SK-N-SH treated with all-trans-retinoic acid at 6 μM for 48 hours (cell line): ENCODE data around the gene KRT86.

Experiments
- ATAC-seq: fragments of 200-7000 bp; cut with Tn5 transposase; 3 replicates; pipeline ENCODE4 v1.9.1; 2020; ENCODE audit warnings: mild to moderate bottlenecking, moderate library complexity
- ARNTL ChIP-seq: fragments of 450-650 bp; formaldehyde crosslinking; IDR thresholded peaks from 2 replicates; pipeline ENCODE4 v1.5.0; 2020; ENCODE audit warnings: low read depth, mild to moderate bottlenecking, moderate library complexity, borderline replicate concordance
- BACH2 ChIP-seq: fragments of 250-450 bp; sonication (Bioruptor Pico); IDR thresholded peaks from 2 replicates; pipeline ENCODE4 v1.9.0; 2021; ENCODE audit warnings: mild to moderate bottlenecking, borderline replicate concordance
- CSDC2 ChIP-seq: fragments of 250-450 bp; sonication (Bioruptor Pico); IDR thresholded peaks from 2 replicates; pipeline ENCODE4 v1.5.0; 2020; ENCODE audit warnings: mild to moderate bottlenecking, moderate library complexity
- ESRRG ChIP-seq: fragments of 250-450 bp; sonication (Bioruptor Pico); IDR thresholded peaks from 2 replicates; pipeline ENCODE4 v1.6.1; 2021; ENCODE audit warnings: mild to moderate bottlenecking
- GLIS3 ChIP-seq: fragments of 250-450 bp; sonication (Bioruptor Pico); IDR thresholded peaks from 2 replicates; pipeline ENCODE4 v1.5.0; 2020; ENCODE audit warnings: mild to moderate bottlenecking, moderate library complexity
- ISL1 ChIP-seq: fragments of 250-450 bp; sonication (Bioruptor Pico); IDR thresholded peaks from 2 replicates; pipeline ENCODE4 v2.1.2; 2022; ENCODE audit warnings: mild to moderate bottlenecking, moderate library complexity
- OSR1 ChIP-seq: fragments of 250-450 bp; sonication (Bioruptor Pico); IDR thresholded peaks from 2 replicates; pipeline ENCODE4 v1.8.0; 2022; ENCODE audit warnings: moderate library complexity, mild to moderate bottlenecking, inconsistent platforms
- PPARA ChIP-seq: fragments of 250-450 bp; sonication (Bioruptor Pico); IDR thresholded peaks from 2 replicates; pipeline ENCODE4 v1.5.0; 2020; ENCODE audit warnings: mild to moderate bottlenecking, borderline replicate concordance
- SNAI2 ChIP-seq: fragments of 250-450 bp; sonication (Bioruptor Pico); IDR thresholded peaks from 2 replicates; pipeline ENCODE4 v1.5.0; 2020; ENCODE audit warnings: mild to moderate bottlenecking, moderate library complexity
- TCF4 ChIP-seq: fragments of 250-450 bp; sonication (Bioruptor Pico); IDR thresholded peaks from 2 replicates; pipeline ENCODE4 v1.8.0; 2021; ENCODE audit warnings: mild to moderate bottlenecking, moderate library complexity, borderline replicate concordance
- TOX ChIP-seq: fragments of 250-450 bp; sonication (Bioruptor Pico); IDR thresholded peaks from 2 replicates; pipeline ENCODE4 v1.8.0; 2021; ENCODE audit warnings: mild to moderate bottlenecking, moderate library complexity, borderline replicate concordance
- ZC3H10 ChIP-seq: fragments of 250-450 bp; sonication (Bioruptor Pico); IDR thresholded peaks from 2 replicates; pipeline ENCODE4 v1.5.1; 2021; ENCODE audit warnings: mild to moderate bottlenecking, moderate library complexity
- ZFP3 ChIP-seq: fragments of 250-450 bp; sonication (Bioruptor Pico); IDR thresholded peaks from 2 replicates; pipeline ENCODE4 v1.5.0; 2020; ENCODE audit warnings: mild to moderate bottlenecking, moderate library complexity
- ZFP30 ChIP-seq: fragments of 450-650 bp; formaldehyde crosslinking; IDR thresholded peaks from 2 replicates; pipeline ENCODE4 v1.5.0; 2022; ENCODE audit warnings: mild to moderate bottlenecking, moderate library complexity
- ZNF565 ChIP-seq: fragments of 450-650 bp; formaldehyde crosslinking; conservative IDR thresholded peaks from 2 replicates; pipeline ENCODE4 v1.5.0; 2020; ENCODE audit warnings: low read depth, mild to moderate bottlenecking, moderate library complexity
- ZNF8 ChIP-seq: fragments of 450-650 bp; formaldehyde crosslinking; IDR thresholded peaks from 2 replicates; pipeline ENCODE4 v1.5.0; 2020; ENCODE audit warnings: mild to moderate bottlenecking, moderate library complexity
- TF ChIP-seq, protein P1 (sequence below): fragments of 250-450 bp; sonication (Bioruptor Pico); IDR thresholded peaks from 2 replicates; pipeline ENCODE4 v1.5.0; 2020; ENCODE audit warnings: mild to moderate bottlenecking, moderate library complexity
- TF ChIP-seq, protein P2 (sequence below): fragments of 250-450 bp; sonication (Bioruptor Pico); IDR thresholded peaks from 2 replicates; pipeline ENCODE4 v1.8.0; 2020; ENCODE audit warnings: mild to moderate bottlenecking, moderate library complexity, borderline replicate concordance
- TF ChIP-seq, protein P3 (sequence below): fragments of 250-450 bp; sonication (Bioruptor Pico); IDR thresholded peaks from 2 replicates; pipeline ENCODE4 v1.5.1; 2020; ENCODE audit warnings: low read depth, mild to moderate bottlenecking, moderate library complexity
- TF ChIP-seq, protein P4 (sequence below): fragments of 250-450 bp; sonication (Bioruptor Pico); IDR thresholded peaks from 2 replicates; pipeline ENCODE4 v1.5.1; 2021; ENCODE audit warnings: mild to moderate bottlenecking, moderate library complexity

Gene KRT86

DNA sequence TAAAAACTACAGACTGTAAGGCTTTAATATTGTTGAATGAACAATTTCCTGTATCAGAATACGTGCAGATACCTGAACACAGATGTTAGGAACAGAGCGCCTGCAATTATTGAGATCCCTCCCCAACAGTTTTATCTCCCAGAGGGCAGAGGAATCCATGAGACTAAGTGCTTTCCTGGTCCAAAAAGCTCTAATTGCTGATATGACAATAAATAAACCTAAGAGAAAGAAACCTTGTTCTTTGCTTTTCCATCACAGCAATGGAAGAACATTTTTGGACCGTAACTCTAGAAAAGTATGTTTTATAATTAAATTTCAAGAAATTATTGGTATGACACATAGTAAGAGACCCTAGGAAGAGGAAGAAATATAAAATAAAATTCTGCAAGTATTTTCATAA is 59.7 kb downstream of the KRT86 start:
- ATAC-seq: no peak
- TF ChIP-seq PPARA (no peak), SNAI2 (CRISPR knock-in tag) (no peak), ISL1 (CRISPR knock-in tag) (no peak; the same call in 1 of the 2 replicates), ZFP3 (no peak), OSR1 (CRISPR knock-in tag) (no peak), ZNF565 (CRISPR knock-in tag) (no peak), ARNTL (no peak), TOX (CRISPR knock-in tag) (no peak), GLIS3 (no peak), ZNF8 (CRISPR knock-in tag) (no peak)
- TF ChIP-seq, protein P1, sequence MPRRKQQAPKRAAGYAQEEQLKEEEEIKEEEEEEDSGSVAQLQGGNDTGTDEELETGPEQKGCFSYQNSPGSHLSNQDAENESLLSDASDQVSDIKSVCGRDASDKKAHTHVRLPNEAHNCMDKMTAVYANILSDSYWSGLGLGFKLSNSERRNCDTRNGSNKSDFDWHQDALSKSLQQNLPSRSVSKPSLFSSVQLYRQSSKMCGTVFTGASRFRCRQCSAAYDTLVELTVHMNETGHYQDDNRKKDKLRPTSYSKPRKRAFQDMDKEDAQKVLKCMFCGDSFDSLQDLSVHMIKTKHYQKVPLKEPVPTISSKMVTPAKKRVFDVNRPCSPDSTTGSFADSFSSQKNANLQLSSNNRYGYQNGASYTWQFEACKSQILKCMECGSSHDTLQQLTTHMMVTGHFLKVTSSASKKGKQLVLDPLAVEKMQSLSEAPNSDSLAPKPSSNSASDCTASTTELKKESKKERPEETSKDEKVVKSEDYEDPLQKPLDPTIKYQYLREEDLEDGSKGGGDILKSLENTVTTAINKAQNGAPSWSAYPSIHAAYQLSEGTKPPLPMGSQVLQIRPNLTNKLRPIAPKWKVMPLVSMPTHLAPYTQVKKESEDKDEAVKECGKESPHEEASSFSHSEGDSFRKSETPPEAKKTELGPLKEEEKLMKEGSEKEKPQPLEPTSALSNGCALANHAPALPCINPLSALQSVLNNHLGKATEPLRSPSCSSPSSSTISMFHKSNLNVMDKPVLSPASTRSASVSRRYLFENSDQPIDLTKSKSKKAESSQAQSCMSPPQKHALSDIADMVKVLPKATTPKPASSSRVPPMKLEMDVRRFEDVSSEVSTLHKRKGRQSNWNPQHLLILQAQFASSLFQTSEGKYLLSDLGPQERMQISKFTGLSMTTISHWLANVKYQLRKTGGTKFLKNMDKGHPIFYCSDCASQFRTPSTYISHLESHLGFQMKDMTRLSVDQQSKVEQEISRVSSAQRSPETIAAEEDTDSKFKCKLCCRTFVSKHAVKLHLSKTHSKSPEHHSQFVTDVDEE (CRISPR knock-in tag): no peak
- TF ChIP-seq, protein P2, sequence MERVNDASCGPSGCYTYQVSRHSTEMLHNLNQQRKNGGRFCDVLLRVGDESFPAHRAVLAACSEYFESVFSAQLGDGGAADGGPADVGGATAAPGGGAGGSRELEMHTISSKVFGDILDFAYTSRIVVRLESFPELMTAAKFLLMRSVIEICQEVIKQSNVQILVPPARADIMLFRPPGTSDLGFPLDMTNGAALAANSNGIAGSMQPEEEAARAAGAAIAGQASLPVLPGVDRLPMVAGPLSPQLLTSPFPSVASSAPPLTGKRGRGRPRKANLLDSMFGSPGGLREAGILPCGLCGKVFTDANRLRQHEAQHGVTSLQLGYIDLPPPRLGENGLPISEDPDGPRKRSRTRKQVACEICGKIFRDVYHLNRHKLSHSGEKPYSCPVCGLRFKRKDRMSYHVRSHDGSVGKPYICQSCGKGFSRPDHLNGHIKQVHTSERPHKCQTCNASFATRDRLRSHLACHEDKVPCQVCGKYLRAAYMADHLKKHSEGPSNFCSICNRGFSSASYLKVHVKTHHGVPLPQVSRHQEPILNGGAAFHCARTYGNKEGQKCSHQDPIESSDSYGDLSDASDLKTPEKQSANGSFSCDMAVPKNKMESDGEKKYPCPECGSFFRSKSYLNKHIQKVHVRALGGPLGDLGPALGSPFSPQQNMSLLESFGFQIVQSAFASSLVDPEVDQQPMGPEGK (CRISPR knock-in tag): no peak
- TF ChIP-seq, all 23 proteins: peak for 0

DNA sequence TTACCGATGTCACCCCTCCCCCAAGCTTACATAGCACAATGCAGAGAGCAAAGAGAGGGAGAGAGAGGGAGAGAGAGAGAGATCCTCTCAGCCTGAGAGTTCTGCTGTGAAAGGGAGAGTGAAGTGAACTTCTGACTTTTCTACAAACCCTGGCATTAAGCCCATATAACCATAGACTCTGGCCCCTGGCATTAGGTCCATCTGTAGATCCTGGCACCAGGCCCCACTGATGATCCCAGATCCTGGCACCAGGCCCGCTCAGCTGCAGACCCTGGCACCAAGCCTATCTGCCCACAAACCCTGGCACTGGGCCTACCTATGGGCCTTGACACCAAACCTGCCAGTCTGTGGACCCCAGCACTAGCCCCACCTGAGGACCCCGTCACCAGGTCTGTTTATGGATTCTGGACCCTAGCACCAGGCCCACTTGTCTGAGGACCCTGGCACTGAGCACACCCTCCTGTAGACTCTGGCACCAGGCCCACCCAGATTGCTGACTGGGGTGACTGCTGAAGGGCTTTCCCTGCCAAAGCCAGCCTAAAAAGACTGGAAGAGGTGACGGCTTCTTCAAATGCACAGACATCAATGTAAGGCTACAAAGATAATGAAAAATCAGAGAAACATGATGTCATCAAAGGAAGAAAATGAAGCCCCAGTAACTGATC is 61.3 kb downstream of the KRT86 start:
- peak; percentile 32; the same call in 1 of the 2 replicates for TF ChIP-seq TCF4 (CRISPR knock-in tag)
- TF ChIP-seq CSDC2: no peak
- no peak for TF ChIP-seq ARNTL
- no peak for TF ChIP-seq ZC3H10
- 0 out of 2 replicates have a peak, but pooled peaks have one; percentile 8 for TF ChIP-seq ISL1 (CRISPR knock-in tag)
- TF ChIP-seq OSR1 (CRISPR knock-in tag): no peak
- TF ChIP-seq, protein P1 (CRISPR knock-in tag): peak; percentile 46; the same call in 1 of the 2 replicates
- TF ChIP-seq, all 23 proteins: peak for 3
- no peak for ATAC-seq

DNA sequence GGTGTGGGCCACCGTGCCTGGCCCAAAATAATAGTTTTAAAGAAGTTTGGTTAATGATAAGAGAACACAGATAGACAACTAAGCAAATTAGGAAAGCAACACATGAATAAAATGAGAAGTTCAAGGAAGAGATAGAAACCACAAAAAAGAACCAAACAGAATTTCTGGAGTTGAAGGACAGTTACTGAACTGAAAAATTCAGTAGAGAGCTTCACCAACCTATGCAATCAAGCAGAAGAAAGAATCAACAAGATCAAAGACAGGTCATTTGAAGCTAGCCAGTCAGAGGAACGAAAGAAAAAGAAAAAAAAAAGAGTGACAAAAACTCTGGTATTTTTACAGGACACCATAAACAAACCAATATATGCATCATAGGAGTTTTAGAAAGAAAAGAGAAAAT is 62.2 kb downstream of the KRT86 start:
- no peak for ATAC-seq
- no peak for TF ChIP-seq SNAI2 (CRISPR knock-in tag)
- TF ChIP-seq ZNF8 (CRISPR knock-in tag): no peak
- TF ChIP-seq ESRRG (CRISPR knock-in tag): no peak
- no peak for TF ChIP-seq GLIS3
- TF ChIP-seq, protein P3, sequence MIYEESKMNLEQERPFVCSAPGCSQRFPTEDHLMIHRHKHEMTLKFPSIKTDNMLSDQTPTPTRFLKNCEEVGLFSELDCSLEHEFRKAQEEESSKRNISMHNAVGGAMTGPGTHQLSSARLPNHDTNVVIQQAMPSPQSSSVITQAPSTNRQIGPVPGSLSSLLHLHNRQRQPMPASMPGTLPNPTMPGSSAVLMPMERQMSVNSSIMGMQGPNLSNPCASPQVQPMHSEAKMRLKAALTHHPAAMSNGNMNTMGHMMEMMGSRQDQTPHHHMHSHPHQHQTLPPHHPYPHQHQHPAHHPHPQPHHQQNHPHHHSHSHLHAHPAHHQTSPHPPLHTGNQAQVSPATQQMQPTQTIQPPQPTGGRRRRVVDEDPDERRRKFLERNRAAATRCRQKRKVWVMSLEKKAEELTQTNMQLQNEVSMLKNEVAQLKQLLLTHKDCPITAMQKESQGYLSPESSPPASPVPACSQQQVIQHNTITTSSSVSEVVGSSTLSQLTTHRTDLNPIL (CRISPR knock-in tag): no peak
- TF ChIP-seq ZFP30 (CRISPR knock-in tag): no peak
- no peak for TF ChIP-seq ARNTL
- TF ChIP-seq, protein P4, sequence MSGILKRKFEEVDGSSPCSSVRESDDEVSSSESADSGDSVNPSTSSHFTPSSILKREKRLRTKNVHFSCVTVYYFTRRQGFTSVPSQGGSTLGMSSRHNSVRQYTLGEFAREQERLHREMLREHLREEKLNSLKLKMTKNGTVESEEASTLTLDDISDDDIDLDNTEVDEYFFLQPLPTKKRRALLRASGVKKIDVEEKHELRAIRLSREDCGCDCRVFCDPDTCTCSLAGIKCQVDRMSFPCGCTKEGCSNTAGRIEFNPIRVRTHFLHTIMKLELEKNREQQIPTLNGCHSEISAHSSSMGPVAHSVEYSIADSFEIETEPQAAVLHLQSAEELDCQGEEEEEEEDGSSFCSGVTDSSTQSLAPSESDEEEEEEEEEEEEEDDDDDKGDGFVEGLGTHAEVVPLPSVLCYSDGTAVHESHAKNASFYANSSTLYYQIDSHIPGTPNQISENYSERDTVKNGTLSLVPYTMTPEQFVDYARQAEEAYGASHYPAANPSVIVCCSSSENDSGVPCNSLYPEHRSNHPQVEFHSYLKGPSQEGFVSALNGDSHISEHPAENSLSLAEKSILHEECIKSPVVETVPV (CRISPR knock-in tag): no peak
- no peak for TF ChIP-seq BACH2
- TF ChIP-seq, all 23 proteins: peak for 0
